Activated CD4-positive, alpha-beta T cell treated with anti-CD3 and anti-CD28 coated beads, Interleukin-2, amount 50 U/mL, for 1 hour (primary cell): ENCODE measurements around the gene UPF1.

Experiments
- DNase-seq: peaks from one replicate; pipeline ENCODE4 v3.0.0-alpha.2; 2020

The UPF1 gene

DNA sequence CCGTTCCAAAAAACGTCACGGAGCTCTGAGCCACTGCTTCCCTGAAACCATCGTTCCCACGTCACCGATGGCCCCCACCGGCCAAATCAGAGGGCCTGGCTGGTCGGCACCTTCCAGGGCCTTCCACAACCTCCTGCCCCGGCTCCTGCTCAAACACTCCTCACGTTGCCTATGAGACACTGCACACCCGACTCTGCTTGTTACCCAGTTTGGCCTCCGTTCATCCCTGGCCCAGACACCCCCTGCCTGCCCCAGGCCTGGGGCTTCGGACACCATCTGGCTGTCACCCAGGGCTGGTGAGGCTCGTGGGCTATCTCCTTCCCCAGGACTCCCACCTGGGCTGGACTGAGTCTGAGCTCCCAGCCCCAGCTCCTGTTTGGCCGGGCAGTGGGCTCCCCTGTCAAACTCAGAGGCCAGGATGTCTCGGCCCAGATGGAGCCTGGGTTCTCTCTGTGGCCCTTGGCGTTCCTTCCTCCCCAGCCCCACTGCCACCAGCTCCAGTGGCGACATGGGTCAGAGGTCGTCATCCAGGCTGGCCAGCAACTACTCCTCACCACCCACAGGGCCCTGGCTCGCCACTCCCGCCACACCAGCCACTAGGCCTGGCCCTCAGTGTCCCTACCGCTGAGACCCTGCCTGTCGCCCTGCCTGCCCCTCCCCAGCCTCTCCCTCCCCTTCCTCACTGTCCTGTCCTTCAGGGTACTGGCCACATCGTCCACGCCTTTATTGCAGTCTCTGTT is 46.5 kb downstream of the UPF1 start:
- DNase-seq: no peak

DNA sequence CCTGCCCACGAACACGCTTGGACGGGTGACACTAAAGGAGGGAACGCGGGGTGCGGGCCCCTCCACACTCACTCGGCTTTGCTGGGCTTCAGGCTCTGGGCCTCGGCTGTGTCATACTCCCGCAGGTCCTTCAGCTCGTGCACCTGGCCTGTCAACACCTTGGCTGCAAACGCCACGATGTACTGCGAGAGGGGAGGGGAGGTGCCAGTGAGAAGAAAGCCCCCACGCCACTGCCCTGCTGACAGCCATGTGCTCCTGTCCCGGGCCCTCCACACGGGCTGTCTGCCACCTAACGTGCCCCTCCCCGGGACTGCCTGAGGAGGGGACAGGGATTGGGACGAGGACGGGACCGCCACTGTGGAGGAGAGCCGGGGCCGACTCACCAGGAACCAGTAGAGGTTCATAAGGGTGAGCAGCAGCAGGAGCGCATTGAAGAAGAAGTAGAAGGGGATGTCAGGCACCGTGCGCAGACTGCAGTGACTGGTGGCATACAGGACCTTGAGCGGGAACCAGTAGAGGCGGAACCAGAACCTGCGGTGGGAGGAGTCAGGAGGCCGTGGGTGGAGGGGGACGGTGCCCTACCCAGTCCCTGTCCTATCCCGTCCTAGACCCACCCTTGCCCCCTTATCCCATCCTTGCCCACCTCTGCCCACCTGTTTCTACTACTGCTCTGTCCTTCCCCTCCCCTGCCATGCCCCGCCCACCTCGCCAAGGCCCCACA is 47.3 kb downstream of the UPF1 start:
- DNase-seq: no peak

DNA sequence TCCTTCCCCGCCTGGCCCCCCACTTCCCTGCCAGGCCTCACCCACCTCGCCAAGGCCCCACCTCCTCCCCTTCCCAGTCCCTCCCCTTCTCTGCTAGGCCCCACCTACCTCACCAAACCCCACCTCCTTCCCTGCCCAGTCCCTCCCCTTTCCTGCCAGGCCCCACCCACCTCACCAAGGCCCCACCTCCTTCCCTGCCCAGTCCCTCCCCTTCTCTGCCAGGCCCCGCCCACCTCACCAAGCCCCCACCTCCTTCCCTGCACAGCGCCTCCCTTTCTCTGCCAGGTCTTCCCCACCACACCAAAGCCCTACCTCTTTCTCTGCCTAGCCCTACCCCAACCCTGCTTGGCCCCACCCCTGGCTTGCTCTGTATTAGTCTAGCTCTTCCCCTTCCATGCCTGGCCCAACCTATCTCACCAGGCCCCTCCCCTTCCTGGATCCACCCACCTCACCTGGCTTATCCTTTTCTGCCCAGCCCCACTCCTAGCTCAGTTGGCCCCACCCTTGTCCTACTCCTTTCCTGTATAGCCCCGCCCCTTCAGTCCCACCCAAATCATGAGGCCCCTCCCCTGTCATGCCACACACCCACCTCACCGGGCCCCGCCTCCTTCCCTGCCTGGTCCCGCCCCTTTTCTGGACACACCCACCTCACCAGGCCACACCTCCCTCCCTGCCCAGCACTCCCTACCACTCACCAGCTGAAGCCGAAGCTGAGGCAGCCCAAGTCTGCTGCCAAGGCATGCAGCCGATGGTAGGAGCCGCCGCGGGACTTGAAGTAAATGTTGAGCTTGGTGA is 48.0 kb downstream of the UPF1 start:
- no peak for DNase-seq

DNA sequence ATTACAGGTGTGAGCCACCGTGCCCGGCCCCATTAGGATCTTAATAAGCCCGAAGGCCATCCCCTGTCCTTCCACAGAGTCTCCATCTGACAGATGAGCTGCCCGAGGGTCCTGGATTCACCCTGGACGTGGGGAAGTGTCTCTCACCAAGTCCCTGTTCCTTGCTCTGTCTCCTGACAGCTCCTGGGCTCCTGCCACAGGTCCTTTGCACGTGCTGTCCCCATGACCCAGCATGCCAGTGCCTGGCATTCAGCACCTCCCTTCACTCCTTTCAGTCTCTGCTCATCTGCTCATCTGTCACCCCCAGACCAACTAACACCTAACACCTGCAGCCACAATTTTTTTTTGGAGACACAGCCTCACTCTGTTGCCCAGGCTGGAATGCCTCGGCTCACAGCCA is 49.7 kb downstream of the UPF1 start:
- no peak for DNase-seq

DNA sequence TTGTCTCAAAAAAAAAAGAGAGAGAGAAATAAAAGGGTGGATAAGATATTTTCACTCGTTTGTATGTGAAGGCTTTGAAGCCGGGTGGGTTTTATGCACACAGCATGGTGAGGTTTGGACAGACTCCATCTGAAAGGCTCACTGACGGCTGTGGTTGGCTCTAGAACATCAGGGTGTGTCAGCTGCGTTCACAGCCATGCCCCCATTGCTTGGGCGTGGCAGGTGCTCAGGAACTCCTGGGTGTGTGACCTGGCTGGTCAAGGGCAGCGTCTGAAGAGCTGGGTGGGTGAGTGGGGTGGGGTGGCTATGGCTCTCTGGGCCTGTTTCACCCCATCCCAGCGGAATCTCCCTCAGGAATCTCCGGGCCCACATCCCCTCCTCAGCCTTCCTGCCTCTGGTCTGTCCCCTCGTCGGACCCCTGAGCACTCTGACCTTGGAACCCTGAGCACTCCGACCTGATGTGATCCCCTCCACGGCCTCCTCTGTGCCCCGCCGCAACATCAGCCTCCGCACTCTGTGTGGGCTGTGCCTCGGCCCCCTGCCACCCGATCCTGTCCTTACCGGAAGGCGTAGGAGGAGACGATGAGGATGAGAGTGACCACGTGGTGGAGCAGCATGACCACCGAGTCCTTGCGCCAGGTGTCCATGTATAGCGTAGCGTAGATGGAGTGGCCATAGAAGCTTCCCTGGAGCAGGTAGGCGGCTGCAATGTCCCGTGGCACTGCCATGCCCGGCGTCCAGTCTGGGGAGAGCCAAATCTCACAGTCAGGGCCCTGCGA is 52.0 kb downstream of the UPF1 start:
- no peak for DNase-seq

DNA sequence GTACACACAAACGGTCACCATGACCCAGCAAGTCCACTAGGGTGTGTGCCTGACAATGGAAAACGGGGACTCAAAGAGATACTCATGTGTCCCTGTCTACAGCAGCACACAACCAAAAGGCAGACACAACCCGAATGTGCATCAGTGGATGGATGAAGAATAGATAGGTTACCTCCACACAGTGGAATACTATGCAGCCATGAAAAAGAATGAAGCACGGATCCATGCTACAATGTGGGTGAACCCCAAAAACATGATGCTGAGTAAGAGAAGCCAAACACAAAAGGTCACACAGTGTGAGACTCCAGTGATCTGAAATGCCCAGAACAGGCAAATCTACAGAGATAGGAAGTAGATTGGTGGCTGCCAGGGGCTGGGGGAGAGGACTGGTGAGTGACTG is 55.2 kb downstream of the UPF1 start:
- DNase-seq: no peak

DNA sequence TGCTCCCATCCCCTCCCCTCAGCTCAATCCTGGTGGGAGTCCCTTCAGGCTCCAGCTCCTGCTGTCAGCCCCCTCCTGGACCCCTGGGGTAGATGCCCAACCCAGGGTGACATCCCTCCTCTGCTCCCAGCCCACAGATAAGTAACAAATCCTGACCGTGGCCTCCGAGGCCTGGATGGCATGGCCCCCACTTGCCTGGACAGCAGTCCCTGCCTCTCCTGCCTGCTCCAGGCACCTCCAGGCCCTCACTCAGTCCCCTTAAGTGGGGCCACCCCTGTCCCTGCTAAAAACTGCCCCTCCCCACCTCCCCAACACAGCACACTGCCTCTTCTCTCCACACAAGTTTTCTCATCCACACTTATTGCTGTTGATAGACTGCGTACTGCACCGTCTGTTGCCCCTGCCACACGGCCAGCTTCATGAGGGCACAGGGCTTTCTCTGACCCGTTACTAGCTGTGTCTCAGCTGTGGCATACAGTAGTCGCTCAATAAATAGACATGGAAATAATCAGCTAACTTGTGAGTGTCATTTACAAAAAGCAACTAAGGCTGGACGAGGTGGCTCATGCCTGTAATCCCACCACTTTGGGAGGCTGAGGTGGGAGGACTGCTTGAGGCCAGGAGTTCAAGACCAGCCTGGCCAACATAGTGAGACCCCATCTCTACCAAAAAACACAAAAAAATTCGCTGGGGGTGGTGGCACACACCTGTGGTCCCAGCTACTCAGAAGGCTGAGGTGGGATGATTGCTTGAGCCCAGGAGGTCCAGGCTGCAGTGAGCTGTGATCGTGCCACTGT is 58.4 kb downstream of the UPF1 start:
- no peak for DNase-seq

DNA sequence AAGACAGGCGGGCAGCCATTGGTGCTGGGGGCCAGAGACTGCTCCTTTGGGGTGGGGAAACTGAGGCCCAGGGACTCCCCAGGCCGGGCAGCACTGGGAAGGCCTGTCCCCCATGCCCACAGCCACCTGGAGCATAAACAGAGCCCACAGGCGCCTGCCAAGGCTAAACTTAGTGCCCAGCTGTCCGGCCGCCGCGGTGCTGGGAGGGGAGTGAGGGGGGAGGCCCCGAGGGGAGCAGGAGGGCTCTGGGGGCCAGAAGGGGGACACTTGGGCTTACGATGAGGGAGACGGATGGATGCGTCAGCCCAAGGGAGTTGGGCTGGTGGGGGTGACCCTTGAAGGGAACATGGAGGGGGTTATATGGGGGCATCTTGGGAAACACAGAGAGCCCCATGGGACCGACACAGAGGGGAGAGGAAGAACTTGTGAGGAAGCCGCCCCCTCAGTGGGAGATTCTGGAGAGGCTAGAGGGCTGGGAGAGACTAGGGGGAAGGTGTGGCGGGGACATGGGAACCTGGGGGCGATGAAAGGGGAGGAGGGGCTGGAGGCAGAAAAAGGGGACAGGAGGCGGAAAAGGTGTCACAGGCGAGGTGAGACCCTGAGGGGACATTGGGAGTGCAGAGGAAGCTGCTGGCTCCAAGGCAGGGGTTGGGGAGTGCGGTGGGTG is 62.0 kb downstream of the UPF1 start:
- no peak for DNase-seq

DNA sequence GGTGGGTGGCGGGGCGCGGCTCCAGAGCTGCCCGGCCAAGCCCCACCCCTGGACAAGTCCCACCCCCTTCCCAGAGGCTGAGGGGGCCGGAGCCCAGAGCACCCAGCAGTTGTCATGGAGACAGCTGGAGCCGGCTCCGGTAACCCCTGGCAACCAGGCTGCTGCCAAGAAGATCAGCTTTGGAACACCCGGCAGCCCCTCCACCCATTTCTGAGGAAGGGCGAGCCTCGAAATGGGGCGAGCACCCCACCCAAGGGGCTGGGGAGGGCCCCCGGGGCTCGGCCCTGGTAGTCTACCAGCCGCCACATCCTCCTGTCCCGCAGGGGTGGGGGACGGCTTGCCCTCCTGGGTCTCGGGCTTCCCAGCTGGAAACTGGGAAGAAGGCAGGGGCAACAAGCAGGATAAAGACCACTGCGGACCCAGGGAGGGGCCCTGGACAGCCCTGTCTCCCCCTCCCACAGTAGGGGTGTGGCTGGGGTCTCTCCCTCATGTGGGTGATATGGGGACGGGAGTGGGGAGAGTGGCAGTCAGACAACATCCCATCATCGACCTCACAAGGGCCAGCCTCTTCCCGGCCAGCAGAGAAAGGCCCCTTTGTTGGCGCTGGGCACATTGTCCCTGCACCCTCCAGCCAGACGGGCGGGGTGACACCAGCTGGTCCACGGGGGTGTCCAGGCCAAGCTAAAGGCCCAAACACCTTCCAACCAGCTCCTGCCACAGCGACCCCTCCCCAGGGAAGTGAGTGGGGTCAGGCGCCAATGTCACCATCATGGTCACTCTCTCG is 62.7 kb downstream of the UPF1 start:
- no peak for DNase-seq

DNA sequence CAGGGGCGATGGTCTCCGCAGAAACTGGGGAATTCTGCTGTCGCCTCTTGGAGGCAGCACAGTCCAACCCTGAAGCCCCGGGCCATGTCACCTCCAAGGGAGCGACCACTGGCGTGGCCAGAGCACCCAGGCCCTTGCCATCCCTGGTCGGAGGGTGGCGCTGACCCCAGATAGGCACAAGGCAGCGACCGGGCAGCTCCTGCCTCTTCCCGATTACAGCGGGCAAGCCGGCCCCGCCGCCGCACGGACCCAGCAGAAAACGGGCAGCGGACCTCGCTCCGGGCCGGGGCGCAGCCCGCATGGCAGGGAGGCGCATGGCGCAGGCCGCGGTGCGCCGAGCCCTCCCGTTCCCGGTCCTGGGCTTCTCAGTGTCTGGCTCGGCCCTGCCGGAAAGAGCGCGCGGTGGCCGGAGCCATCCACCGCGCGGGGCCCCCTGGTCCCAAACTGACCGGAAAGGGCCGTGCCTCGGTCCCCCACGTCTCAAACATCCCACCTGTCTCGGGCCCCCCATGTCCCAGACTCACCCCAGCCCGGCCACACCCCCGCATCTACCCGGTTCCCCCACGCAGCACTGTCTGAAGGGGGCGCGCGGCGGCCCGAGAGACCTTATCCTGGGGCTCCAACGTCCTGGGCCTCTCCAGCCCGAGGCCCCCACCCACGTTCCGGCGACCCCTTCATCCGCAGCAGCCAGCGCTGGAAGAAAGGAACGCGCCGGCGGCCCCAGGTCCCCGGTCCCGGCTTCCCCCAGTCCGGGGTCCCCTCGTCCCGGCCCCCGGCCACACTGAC is 63.5 kb downstream of the UPF1 start:
- no peak for DNase-seq

DNA sequence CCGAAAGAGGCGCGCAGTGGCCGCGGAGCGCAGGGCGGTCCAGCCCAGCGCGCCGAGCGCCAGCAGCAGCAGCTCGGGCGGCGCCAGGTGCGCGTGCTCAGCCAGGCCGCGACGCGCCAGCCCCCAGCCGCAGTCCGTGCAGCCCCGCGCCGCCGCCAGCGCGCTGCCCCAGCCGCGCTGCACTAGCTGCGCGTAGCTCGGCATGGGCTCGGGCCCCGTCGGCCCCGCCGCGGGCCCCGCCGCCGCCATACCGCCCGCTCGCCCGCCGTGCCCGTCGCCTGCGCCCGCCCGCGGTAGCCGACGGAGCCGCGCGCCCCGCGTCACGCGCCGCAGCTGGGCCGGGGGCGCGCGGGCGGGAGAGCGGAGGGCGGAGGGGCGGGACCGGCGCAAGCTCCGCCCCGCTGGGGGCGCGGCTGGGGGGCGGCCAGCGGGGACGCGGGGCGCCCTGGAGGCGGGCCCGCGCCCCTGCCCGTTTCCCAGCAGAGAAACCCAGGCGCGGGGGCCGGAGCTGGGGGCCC is 64.1 kb downstream of the UPF1 start, which contains the start of gene CERS1:
TSS of gene CERS1 (minus strand) at position 335 of the 518 bp plus-strand sequence. CDS start at position 249, 86 bp downstream.
- DNase-seq: no peak

DNA sequence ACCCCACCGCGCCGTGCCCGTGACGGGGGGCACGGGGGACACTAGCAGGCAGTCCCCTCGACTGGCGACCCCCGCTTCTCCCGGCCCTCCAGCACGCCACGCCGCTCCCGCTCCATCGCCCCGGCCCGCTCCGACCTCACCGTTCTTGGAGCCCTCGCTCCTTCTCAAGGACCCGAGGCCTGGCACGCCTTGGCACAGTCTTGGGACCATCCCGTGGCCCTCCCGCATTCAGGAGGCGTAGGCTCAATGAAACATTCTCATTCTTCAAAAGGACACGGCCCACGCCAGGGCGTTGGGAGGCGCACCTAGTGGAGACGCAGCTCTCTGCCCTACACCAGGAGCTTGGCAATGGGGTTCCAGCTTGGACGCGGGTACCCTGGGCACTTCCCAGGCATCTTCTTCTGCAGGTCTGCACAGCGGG is 64.7 kb downstream of the UPF1 start:
- DNase-seq: no peak

DNA sequence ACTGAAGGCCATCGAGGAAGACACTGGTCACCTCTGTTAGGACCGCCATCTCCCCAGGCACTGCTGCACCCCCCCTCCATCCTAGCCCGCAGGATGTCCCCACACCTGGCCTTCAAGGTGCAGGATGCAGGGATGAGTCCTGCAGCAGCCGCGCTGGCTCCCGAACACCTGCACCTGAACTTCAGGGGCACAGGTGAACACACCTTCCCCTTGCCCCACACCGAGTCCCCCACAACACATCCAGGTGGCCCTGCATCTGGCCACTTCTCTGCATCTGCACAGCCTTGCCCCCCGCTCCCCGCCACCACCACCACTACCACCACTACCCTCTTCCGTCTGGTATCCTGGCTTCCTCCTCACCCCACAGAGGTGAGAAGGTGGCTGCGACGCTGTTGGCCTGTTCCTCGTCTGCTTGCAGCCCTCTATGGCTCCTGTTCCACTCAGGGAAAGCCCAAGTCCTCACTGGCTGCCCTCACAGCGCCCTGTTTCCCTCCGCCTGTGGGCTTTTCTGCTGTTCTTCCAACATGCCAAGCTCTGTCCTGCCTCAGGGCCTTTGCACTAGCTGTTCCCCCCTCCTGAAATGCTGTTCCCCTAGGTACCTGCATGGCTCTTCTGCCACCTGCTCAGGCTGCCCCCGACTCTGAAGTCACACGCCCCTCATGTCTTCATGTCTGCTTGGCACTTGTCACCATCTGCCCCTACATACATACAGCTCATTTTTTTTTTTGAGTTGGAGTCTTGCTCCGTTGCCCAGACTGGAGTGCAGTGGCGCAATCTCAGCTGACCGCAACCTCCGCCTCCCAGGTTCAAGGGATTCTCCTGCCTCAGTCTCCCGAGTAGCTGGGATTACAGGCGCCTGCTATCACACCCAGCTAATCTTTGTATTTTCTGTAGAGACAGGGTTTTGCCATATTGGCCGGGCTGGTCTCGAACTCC is 65.6 kb downstream of the UPF1 start:
- no peak for DNase-seq

DNA sequence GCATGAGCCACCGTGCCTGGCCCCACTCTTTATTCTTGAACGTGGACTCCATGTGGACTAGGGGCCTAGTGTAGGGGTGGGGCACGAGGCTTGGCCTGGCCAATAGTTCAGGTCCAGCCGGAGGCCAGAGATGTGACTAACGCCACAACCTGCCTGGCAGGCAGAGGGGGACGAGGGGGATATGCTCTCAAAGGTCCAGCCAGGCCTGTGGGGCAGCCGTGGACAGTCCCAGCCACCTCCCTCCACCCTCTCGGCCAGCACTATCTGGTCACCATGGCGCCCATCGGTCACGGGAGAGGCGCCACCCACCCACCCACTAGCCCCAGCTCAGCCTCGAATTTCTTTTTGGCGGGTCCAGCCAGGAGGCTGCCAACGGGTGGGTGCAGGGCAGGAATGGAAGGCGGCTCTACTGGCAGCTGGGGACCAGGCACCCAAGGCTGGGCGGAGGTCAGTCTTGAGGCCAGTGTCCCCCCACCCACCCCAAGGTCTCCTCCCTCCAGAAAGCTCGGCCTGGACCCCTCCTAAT is 66.4 kb downstream of the UPF1 start:
- no peak for DNase-seq

DNA sequence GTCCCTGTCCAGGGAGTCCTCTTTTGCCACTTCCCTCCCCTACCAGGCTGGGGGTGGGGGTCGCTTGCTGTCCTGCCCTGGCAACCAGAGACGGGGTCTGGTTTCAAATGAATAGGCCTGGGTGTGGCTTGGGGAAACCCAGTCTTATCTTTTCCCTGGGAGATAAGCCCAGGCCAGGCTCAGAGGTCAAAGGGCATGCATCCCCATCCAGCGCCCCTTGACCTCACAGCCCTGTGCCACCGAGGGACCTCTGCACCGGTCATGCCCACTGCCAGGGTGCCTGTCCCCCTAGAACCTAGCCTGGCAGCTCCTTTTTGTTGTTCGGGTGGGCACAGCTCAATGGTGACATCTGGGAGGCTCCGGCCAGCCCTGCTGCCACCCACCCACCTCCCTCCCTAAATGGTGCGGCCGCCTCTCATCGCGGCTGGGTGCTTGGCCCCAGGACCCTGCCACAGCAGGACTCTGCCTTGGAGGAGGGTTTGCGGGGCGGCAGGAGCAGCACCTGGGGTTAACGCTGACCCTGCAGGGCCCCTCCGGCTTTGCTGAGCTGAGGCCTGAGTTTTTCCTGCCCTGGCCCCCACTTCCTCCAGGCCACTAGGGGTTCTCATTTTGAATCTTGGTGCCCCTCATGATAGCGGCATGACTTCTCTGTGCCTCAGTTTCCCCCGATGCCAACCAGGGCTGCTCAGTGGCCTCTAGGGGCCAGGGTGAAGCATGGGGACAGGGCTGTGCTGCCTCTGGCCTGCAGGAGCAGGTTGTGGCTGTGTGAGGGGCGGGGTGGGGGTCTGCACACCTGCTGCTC is 67.0 kb downstream of the UPF1 start:
- DNase-seq: no peak

DNA sequence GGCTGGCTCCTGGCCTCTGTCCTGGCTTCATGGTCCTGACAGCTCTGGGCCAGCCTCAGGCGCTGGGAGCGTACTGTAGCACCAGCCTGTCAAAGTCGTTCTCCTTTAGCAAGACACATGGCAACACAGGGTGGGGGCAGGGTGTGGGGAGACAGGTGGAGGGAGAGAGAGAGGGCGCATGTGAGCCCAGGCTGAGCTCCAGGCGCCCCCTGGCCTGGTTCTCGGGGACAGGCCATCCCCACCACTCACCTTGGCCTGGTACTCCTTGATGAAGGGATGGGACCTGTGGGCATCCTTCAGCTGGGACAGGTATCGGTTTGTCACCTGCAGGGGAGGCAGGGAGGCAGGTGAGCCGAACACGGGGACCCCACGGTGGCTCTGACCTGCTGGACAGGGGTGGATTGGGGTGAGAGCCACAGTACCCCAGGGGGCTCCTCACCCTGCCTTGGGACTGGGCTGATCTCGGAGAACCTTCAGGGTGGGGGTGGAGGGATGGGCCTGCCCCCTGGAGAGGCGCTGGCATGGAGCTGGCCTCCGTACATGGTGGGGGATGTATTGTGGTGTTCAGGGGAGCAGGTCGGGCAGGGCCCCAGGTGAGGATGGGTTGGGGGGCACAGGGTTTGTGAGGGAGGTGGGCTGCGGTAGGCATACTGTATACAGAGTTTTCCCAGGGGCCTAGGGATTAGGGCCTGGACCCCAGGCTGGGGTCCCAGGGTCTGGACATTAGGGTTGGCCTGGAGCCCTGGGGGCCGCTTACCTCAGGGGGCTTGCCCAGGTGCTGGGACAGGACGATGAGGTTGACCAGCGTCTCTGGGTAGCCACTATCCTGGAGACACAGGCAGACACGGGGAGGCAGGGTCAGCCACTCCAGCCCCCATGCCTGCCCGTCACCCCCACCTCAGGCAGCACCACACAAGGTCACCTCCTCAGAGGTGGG is 68.1 kb downstream of the UPF1 start:
- DNase-seq: no peak
